ENCODE data around the gene SSMEM1.
"Not testable (repeated sequence)": the region's sequence is repeated elsewhere in the genome, so short reads cannot be mapped to it uniquely, and the experiment has no call there.

Gene SSMEM1

DNA sequence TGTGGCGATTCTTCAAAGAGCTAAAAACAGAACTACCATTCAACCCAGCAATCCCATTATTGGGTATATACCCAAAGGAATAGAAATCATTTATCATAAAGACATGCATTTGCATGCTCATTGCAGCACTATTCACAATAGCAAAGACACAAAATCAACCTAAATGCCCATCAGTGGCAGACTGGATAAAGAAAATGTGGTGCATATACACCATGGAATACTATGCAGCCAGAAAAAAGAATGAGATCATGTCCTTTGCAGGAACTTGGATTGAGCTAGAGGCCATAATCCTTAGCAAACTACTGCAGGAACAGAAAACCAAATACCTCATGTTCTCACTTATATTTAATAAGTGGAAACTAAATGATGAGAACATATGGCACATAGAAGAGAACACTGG is 38.8 kb downstream of the SSMEM1 start:
- DNase-seq (ENCODE audit: low read depth): not testable (repeated sequence)

GRCh38 chr7:130248842-130249241 is 41.2 kb downstream of the SSMEM1 start:
- not testable (repeated sequence) for DNase-seq (ENCODE audit: low read depth)

GRCh38 chr7:130249626-130250025 is 42.0 kb downstream of the SSMEM1 start:
- DNase-seq (ENCODE audit: low read depth): not testable (repeated sequence)

GRCh38 chr7:130254555-130254954 is 46.9 kb downstream of the SSMEM1 start:
- no peak for DNase-seq (ENCODE audit: low read depth)

- DNase-seq (ENCODE audit: low read depth): no peak
Measured at GRCh38 chr7:130256704-130257103, 49.0 kb downstream of the SSMEM1 start.

GRCh38 chr7:130258494-130259078 is 50.9 kb downstream of the SSMEM1 start:
- DNase-seq (ENCODE audit: low read depth): no peak

GRCh38 chr7:130262448-130262847 is 54.8 kb downstream of the SSMEM1 start:
- DNase-seq (ENCODE audit: low read depth): no peak

- DNase-seq (ENCODE audit: low read depth): no peak
Measured at GRCh38 chr7:130263130-130263529, 55.5 kb downstream of the SSMEM1 start.
